HCT116 (cell line): ENCODE measurements around the gene ERC2. TPM values are rescaled to one million over a fixed set of nuclear protein-coding genes. Genes with fewer than 3 reads are reported as not detected.

Experiments
- ATAC-seq: fragments of 200-7000 bp; cut with Tn5 transposase; 2 replicates; pipeline ENCODE4 v1.9.1; 2020; ENCODE audit warnings: mild to moderate bottlenecking, moderate library complexity
- BruUV-seq: library from RNA; stranded (reverse); fragments of 400-500 nt; replicated peaks from 2 replicates; lab custom pipeline; 2021; lab: Mats Ljungman, UMichigan
- CTCF ChIA-PET: fragments of 300-600 bp; sonication (Branson Sonifier 250); formaldehyde crosslinking; loops from one replicate; lab custom pipeline; 2021; ENCODE audit warnings: antibody characterized with exemption; lab: Charles Lee
- POLR2A ChIA-PET: fragments of 300-600, 350-600 bp; sonication (Branson Sonifier 250); formaldehyde crosslinking; loops from one replicate; lab custom pipeline; 2021; ENCODE audit warnings: antibody characterized with exemption; lab: Charles Lee
- RAD21 ChIA-PET, 2 experiments: fragments of 300-600 bp; sonication (Branson Sonifier 250); formaldehyde crosslinking; loops; one replicate each; lab custom pipeline; 2023; ENCODE audit warnings: low total read pairs in 2 of 2; ENCODE audit not compliant: uncharacterized antibody in 2 of 2, unreplicated experiment in 2 of 2, low non-redundant PET in 1 of 2; lab: Charles Lee
- DNase-seq: peaks from one replicate; pipeline ENCODE4 v3.0.0-alpha.2; 2010; ENCODE audit warnings: low read depth, low spot score
- H2AFZ ChIP-seq: fragments of 200-600 bp; shearing (Covaris generic), sonication (generic); 2 replicates; pipeline ENCODE4 v1.6.1; 2017; ENCODE audit warnings: low read depth, mixed run types, mixed read lengths, antibody characterized with exemption, low read length; ENCODE audit not compliant: poor library complexity, severe bottlenecking
- H3K27ac ChIP-seq: 2 replicates; pipeline ENCODE4 v1.5.1; 2012; ENCODE audit warnings: low read depth, low read length
- H3K27me3 ChIP-seq: fragments of 200-600 bp; sonication (generic); 2 replicates; pipeline ENCODE4 v1.6.1; 2016; ENCODE audit warnings: mixed run types, low read length, mixed read lengths; ENCODE audit not compliant: insufficient read depth
- H3K36me3 ChIP-seq, 2 experiments: fragments of 200-500 bp in 1 of 2; fragments of 200-600 bp in 1 of 2; sonication (Bioruptor generic) in 1 of 2; sonication (generic) in 1 of 2; 2 replicates each; pipeline versions ENCODE4 v1.5.1 to v1.6.1; 2014 to 2016; ENCODE audit warnings: low read length in 2 of 2, inconsistent platforms in 1 of 2, mixed read lengths in 1 of 2, mixed run types in 1 of 2; ENCODE audit not compliant: insufficient read depth in 2 of 2, control insufficient read depth in 1 of 2
- H3K4me1 ChIP-seq, 2 experiments: fragments of 200-600 bp in 1 of 2; sonication (generic) in 1 of 2; 2 replicates each; pipeline versions ENCODE4 v1.5.1 to v1.6.1; 2012 to 2017; ENCODE audit warnings: low read length in 2 of 2, inconsistent platforms in 1 of 2, mild to moderate bottlenecking in 1 of 2, mixed read lengths in 1 of 2, mixed run types in 1 of 2, moderate library complexity in 1 of 2; ENCODE audit not compliant: insufficient read depth in 2 of 2, control insufficient read depth in 1 of 2
- H3K4me2 ChIP-seq: fragments of 200-600 bp; sonication (generic); 2 replicates; pipeline ENCODE4 v1.6.1; 2017; ENCODE audit warnings: mixed run types, low read length, mixed read lengths
- H3K4me3 ChIP-seq, 2 experiments: fragments of 200-600 bp in 1 of 2; sonication (generic) in 1 of 2; replicated peaks in 1 of 2; 2 replicates each; pipeline ENCODE4 v1.5.1; 2011 to 2016; ENCODE audit warnings: low read length in 2 of 2, control low read depth in 1 of 2, low read depth in 1 of 2, mild to moderate bottlenecking in 1 of 2, mixed read lengths in 1 of 2, mixed run types in 1 of 2
- H3K79me2 ChIP-seq: fragments of 200-600 bp; sonication (generic); 2 replicates; pipeline ENCODE4 v1.6.1; 2017; ENCODE audit warnings: mild to moderate bottlenecking, mixed run types, low read length, moderate library complexity, mixed read lengths; ENCODE audit not compliant: insufficient read depth
- H3K9ac ChIP-seq: fragments of 200-600 bp; sonication (generic); 2 replicates; pipeline ENCODE4 v1.6.1; 2016; ENCODE audit warnings: low read length, mixed read lengths
- H3K9me2 ChIP-seq: fragments of 200-600 bp; sonication (generic), shearing (Covaris generic); 2 replicates; pipeline ENCODE4 v1.6.1; 2017; ENCODE audit warnings: mixed run types, mild to moderate bottlenecking, moderate library complexity; ENCODE audit not compliant: insufficient read depth
- H3K9me3 ChIP-seq, 2 experiments: fragments of 200-500 bp in 1 of 2; fragments of 200-600 bp in 1 of 2; sonication (Bioruptor generic) in 1 of 2; sonication (generic) in 1 of 2; 2 replicates each; pipeline ENCODE4 v1.6.1; 2014 to 2017; ENCODE audit warnings: low read length in 2 of 2, mixed read lengths in 2 of 2, inconsistent platforms in 1 of 2, low read depth in 1 of 2, mild to moderate bottlenecking in 1 of 2, mixed run types in 1 of 2, moderate library complexity in 1 of 2; ENCODE audit not compliant: control insufficient read depth in 1 of 2, insufficient read depth in 1 of 2
- H4K20me1 ChIP-seq: fragments of 200-600 bp; sonication (generic), shearing (Covaris generic); 2 replicates; pipeline ENCODE4 v1.6.1; 2017; ENCODE audit warnings: mixed run types, mild to moderate bottlenecking, moderate library complexity; ENCODE audit not compliant: insufficient read depth
- CBX3 ChIP-seq: IDR thresholded peaks from 2 replicates; pipeline ENCODE4 v1.6.1; 2012; ENCODE audit warnings: low read depth
- CEBPB ChIP-seq: IDR thresholded peaks from 2 replicates; pipeline ENCODE4 v1.6.1; 2012; ENCODE audit warnings: low read depth
- EGR1 ChIP-seq: IDR thresholded peaks from 2 replicates; pipeline ENCODE4 v1.6.1; 2012; ENCODE audit warnings: low read depth
- ELF1 ChIP-seq: IDR thresholded peaks from 2 replicates; pipeline ENCODE4 v1.6.1; 2012; ENCODE audit warnings: low read depth, borderline replicate concordance
- EZH2phosphoT487 ChIP-seq: fragments of 200-600 bp; IDR thresholded peaks from 2 replicates; pipeline ENCODE4 v1.6.1; 2018; ENCODE audit warnings: antibody characterized with exemption, borderline replicate concordance
- FOSL1 ChIP-seq: IDR thresholded peaks from 2 replicates; pipeline ENCODE4 v1.6.1; 2012; ENCODE audit warnings: low read depth
- JUND ChIP-seq: IDR thresholded peaks from 2 replicates; pipeline ENCODE4 v1.6.1; 2012
- MAX ChIP-seq: IDR thresholded peaks from 2 replicates; pipeline ENCODE4 v1.6.1; 2012
- POLR2A ChIP-seq: IDR thresholded peaks from 2 replicates; pipeline ENCODE4 v1.7.0; 2011; ENCODE audit warnings: borderline replicate concordance; ENCODE audit not compliant: insufficient read depth, insufficient read length; ENCODE audit errors: extremely low read depth
- POLR2AphosphoS5 ChIP-seq: IDR thresholded peaks from 2 replicates; pipeline ENCODE4 v1.6.1; 2011; ENCODE audit warnings: mild to moderate bottlenecking, low read depth, low read length, moderate library complexity
- RAD21 ChIP-seq: IDR thresholded peaks from 2 replicates; pipeline ENCODE4 v1.6.1; 2012; ENCODE audit warnings: low read depth, mild to moderate bottlenecking
- SIN3A ChIP-seq: IDR thresholded peaks from 2 replicates; pipeline ENCODE4 v1.6.1; 2012; ENCODE audit warnings: low read depth
- SP1 ChIP-seq: IDR thresholded peaks from 2 replicates; pipeline ENCODE4 v1.6.1; 2012; ENCODE audit warnings: low read depth
- SRF ChIP-seq: IDR thresholded peaks from 2 replicates; pipeline ENCODE4 v1.6.1; 2012; ENCODE audit warnings: low read depth
- TCF7L2 ChIP-seq: IDR thresholded peaks from 2 replicates; pipeline ENCODE4 v1.7.0; 2011; ENCODE audit warnings: borderline replicate concordance, inconsistent platforms; ENCODE audit not compliant: insufficient read depth, insufficient read length; ENCODE audit errors: extremely low read depth
- YY1 ChIP-seq: IDR thresholded peaks from 2 replicates; pipeline ENCODE4 v1.6.1; 2011; ENCODE audit warnings: low read length, low read depth, moderate library complexity, mild to moderate bottlenecking; ENCODE audit not compliant: insufficient replicate concordance; ENCODE audit errors: extremely low read depth
- ZFX ChIP-seq: fragments of 450-650 bp; IDR thresholded peaks from 2 replicates; pipeline ENCODE4 v1.6.1; 2017
- ZNF274 ChIP-seq: fragments of 200-500 bp; sonication (Bioruptor generic); IDR thresholded peaks from 2 replicates; pipeline ENCODE4 v1.6.1; 2014; ENCODE audit warnings: mild to moderate bottlenecking, low read depth, low read length, inconsistent platforms
- intact Hi-C: fragments of 100-400 bp; cut with micrococcal nuclease; formaldehyde crosslinking; loops from 2 replicates; pipeline ENCODE4 v1.10.0; 2022
- total RNA-seq: library from RNA; stranded (reverse); gene quantifications from one replicate; pipeline ENCODE4 v1.2.1, GENCODE V29; 2021; ENCODE audit not compliant: unreplicated experiment
- TF ChIP-seq, protein P1 (sequence below), 3 experiments: fragments of 200-600 bp in 1 of 3; sonication (generic) in 1 of 3; IDR thresholded peaks in 2 of 3; conservative IDR thresholded peaks in 1 of 3; 2 replicates each; pipeline ENCODE4 v1.5.1; 2012 to 2017; ENCODE audit warnings: low read depth in 2 of 3, low read length in 2 of 3, antibody characterized with exemption in 1 of 3, borderline replicate concordance in 1 of 3, control low read depth in 1 of 3, mild to moderate bottlenecking in 1 of 3, mixed read lengths in 1 of 3, mixed run types in 1 of 3, moderate library complexity in 1 of 3; ENCODE audit not compliant: insufficient read depth in 1 of 3
- TF ChIP-seq, protein P2 (sequence below): IDR thresholded peaks from 2 replicates; pipeline ENCODE4 v1.6.1; 2012; ENCODE audit warnings: low read depth

Gene ERC2
- total RNA-seq, 1 experiment from 2014 or later: not detected

GRCh38 chr3:55897573-55898224 lies 570.6 kb downstream of the ERC2 start:
- intact Hi-C loops: no loop called here
- no peak overlapping the region for H3K9ac ChIP-seq
- no peaks in the 10 kb centered on the region for H3K79me2 ChIP-seq
- DNase-seq (no peak), ATAC-seq (no peak)
- no peaks in the 10 kb centered on the region for H3K4me1 ChIP-seq
- H4K20me1 ChIP-seq: no peaks in the 10 kb centered on the region
- H3K27ac ChIP-seq: no peak overlapping the region
- H3K4me2 ChIP-seq: no peak overlapping the region
- ChIA-PET RAD21 (no interaction called here), CTCF (no interaction called here), POLR2A (no interaction called here)
- H3K27me3 ChIP-seq: no peaks in the 10 kb centered on the region
- BruUV-seq: no TSS peak
- no peaks in the 10 kb centered on the region for H3K36me3 ChIP-seq
- H2AFZ ChIP-seq: no peak overlapping the region
- H3K9me2 ChIP-seq: no peaks in the 10 kb centered on the region
- H3K9me3 ChIP-seq: peaks cover 0 to 10% of the 10 kb centered on the region in 2 experiments; a peak in 1 of 4 replicates
- no peak overlapping the region for H3K4me3 ChIP-seq
- TF ChIP-seq, protein P1, sequence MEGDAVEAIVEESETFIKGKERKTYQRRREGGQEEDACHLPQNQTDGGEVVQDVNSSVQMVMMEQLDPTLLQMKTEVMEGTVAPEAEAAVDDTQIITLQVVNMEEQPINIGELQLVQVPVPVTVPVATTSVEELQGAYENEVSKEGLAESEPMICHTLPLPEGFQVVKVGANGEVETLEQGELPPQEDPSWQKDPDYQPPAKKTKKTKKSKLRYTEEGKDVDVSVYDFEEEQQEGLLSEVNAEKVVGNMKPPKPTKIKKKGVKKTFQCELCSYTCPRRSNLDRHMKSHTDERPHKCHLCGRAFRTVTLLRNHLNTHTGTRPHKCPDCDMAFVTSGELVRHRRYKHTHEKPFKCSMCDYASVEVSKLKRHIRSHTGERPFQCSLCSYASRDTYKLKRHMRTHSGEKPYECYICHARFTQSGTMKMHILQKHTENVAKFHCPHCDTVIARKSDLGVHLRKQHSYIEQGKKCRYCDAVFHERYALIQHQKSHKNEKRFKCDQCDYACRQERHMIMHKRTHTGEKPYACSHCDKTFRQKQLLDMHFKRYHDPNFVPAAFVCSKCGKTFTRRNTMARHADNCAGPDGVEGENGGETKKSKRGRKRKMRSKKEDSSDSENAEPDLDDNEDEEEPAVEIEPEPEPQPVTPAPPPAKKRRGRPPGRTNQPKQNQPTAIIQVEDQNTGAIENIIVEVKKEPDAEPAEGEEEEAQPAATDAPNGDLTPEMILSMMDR (IDR thresholded peaks at IDR 0.05 in 2 of 3, conservative IDR thresholded peaks at IDR 0.05 in 1 of 3; ENCODE audit: borderline replicate concordance in 1 of 3, insufficient read depth in 1 of 3, low read depth in 2 of 3, low read length in 2 of 3): no peak
- TF ChIP-seq CBX3 (no peak), SP1 (no peak), SIN3A (no peak), POLR2A (no peak), ZFX (no peak), JUND (no peak), CEBPB (no peak), ELF1 (no peak), RAD21 (no peak), FOSL1 (no peak), SRF (no peak), EGR1 (no peak), ZNF274 (no peak), MAX (no peak), TCF7L2 (no peak), POLR2AphosphoS5 (no peak), YY1 (no peak), EZH2phosphoT487 (no peak)
- TF ChIP-seq, protein P2, sequence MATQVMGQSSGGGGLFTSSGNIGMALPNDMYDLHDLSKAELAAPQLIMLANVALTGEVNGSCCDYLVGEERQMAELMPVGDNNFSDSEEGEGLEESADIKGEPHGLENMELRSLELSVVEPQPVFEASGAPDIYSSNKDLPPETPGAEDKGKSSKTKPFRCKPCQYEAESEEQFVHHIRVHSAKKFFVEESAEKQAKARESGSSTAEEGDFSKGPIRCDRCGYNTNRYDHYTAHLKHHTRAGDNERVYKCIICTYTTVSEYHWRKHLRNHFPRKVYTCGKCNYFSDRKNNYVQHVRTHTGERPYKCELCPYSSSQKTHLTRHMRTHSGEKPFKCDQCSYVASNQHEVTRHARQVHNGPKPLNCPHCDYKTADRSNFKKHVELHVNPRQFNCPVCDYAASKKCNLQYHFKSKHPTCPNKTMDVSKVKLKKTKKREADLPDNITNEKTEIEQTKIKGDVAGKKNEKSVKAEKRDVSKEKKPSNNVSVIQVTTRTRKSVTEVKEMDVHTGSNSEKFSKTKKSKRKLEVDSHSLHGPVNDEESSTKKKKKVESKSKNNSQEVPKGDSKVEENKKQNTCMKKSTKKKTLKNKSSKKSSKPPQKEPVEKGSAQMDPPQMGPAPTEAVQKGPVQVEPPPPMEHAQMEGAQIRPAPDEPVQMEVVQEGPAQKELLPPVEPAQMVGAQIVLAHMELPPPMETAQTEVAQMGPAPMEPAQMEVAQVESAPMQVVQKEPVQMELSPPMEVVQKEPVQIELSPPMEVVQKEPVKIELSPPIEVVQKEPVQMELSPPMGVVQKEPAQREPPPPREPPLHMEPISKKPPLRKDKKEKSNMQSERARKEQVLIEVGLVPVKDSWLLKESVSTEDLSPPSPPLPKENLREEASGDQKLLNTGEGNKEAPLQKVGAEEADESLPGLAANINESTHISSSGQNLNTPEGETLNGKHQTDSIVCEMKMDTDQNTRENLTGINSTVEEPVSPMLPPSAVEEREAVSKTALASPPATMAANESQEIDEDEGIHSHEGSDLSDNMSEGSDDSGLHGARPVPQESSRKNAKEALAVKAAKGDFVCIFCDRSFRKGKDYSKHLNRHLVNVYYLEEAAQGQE: no peak
